ENCODE data around the gene HRCT1.

- TF ChIP-seq, protein P1, sequence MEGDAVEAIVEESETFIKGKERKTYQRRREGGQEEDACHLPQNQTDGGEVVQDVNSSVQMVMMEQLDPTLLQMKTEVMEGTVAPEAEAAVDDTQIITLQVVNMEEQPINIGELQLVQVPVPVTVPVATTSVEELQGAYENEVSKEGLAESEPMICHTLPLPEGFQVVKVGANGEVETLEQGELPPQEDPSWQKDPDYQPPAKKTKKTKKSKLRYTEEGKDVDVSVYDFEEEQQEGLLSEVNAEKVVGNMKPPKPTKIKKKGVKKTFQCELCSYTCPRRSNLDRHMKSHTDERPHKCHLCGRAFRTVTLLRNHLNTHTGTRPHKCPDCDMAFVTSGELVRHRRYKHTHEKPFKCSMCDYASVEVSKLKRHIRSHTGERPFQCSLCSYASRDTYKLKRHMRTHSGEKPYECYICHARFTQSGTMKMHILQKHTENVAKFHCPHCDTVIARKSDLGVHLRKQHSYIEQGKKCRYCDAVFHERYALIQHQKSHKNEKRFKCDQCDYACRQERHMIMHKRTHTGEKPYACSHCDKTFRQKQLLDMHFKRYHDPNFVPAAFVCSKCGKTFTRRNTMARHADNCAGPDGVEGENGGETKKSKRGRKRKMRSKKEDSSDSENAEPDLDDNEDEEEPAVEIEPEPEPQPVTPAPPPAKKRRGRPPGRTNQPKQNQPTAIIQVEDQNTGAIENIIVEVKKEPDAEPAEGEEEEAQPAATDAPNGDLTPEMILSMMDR (conservative IDR thresholded peaks at IDR 0.05; ENCODE audit: low read depth, low read length): no peak
- no peak for TF ChIP-seq EZH2 (IDR thresholded peaks at IDR 0.05; ENCODE audit: low read length, unreplicated experiment)
These were observed 29.9 kb downstream of the HRCT1 start for GRCh38 chr9:35935755-35936509.
